Sigmoid colon (tissue), 3 donors: ENCODE data around the gene TGFBR1.

Source experiments
- POLR2A ChIP-seq, 2 donors: fragments of 450-650 bp; IDR thresholded peaks; one replicate each; pipeline ENCODE4 v1.6.1; 2016; ENCODE audit warnings: antibody characterized with exemption in 2 of 2, mild to moderate bottlenecking in 2 of 2, moderate library complexity in 2 of 2
- TF ChIP-seq, protein P1 (sequence below), 4 experiments: fragments of 450-650 bp in 3 of 4; fragments of 200-600 bp in 1 of 4; IDR thresholded peaks; one replicate each; pipeline ENCODE4 v1.5.1; 2016 to 2019; ENCODE audit warnings: antibody characterized with exemption in 4 of 4, mild to moderate bottlenecking in 3 of 4, moderate library complexity in 2 of 4

- TF ChIP-seq, protein P1, sequence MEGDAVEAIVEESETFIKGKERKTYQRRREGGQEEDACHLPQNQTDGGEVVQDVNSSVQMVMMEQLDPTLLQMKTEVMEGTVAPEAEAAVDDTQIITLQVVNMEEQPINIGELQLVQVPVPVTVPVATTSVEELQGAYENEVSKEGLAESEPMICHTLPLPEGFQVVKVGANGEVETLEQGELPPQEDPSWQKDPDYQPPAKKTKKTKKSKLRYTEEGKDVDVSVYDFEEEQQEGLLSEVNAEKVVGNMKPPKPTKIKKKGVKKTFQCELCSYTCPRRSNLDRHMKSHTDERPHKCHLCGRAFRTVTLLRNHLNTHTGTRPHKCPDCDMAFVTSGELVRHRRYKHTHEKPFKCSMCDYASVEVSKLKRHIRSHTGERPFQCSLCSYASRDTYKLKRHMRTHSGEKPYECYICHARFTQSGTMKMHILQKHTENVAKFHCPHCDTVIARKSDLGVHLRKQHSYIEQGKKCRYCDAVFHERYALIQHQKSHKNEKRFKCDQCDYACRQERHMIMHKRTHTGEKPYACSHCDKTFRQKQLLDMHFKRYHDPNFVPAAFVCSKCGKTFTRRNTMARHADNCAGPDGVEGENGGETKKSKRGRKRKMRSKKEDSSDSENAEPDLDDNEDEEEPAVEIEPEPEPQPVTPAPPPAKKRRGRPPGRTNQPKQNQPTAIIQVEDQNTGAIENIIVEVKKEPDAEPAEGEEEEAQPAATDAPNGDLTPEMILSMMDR (IDR thresholded peaks at IDR 0.05), result no peak
- no peak for TF ChIP-seq POLR2A (IDR thresholded peaks at IDR 0.05)
These were observed 19.8 kb downstream of the TGFBR1 start for GRCh38 chr9:99124534-99125255.
